Measurements from ENCODE around the gene ROBO1. TPM values are rescaled to one million over a fixed set of nuclear protein-coding genes. Genes with fewer than 3 reads are reported as not detected.

Gene ROBO1
- total RNA-seq, 1 donor from 2014 or later = 10.8 TPM

DNA sequence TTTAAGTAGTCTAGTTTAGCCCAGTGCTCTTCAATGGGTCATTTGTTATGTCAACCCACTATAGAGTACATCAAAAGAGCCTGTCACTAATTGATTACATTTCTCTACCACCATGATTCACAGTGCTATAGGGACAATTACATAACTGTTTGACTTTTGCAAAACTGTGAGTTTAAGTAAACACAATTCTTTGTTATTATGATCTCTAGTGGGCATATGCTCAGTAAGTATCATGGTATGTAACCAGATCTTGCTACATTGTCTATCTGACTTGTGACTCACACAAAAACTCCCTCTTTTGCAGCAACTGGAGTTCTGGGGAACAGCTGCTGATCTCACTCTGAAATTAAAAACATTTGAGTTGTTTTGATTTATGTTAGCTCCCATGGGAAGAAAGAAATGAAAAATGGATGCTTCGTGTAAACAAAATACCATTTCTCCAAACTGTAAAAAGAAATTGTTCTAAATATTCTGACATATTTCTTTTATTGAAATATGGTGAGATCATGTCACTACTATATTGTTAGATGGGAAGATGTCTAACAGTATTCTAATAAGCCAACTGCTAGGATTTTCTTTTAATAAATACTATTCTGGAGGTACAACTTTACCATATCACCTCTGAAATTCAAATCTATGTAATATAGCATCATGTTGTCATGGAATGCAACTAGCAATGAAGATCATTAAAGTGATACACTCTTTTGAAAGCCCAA is 470.4 kb downstream of the ROBO1 start:
- intact Hi-C loops (cut with DNase I) = no loop called here
- no peak for DNase-seq (ENCODE audit: missing footprints)
- ATAC-seq = no peak

DNA sequence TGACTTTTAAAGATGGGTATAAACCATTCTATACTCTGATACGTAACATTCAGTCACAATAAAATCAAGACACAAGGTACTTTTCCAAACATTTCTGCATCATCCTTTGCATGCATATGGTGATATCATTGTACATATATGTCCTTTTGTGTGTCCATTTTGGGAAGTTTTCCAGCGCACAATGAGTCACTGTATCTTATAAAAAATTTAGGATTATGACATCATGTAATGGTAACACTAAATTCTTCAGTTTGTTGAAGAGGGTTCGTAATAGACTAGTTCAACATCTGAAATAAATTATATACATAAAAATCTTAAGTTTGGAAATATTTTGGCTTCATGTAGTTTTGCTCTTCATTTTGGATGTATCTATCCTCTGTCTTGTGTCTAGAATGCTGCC is 480.9 kb downstream of the ROBO1 start:
- ATAC-seq = no peak
- no peak for DNase-seq (ENCODE audit: missing footprints)
- intact Hi-C loops (cut with DNase I) = no loop called here

DNA sequence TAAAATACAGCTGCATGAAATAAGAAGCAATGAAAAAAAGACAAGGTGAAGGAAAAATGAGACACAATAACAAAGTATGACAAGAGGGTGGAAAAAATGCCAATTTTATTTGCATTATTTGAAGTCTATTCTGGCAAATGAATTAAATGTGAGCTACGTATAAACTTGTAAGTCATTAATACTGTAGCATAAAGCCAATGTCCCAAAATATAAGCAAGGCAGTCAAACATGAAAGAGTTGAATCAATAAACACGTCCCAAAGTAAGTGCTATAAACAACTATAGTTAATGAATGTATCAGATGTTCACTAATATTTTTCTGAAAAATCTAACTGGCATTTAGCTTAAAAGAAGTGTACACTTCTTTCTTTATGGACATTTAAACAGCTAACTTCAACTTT is 481.9 kb downstream of the ROBO1 start:
- intact Hi-C loops (cut with DNase I) = no loop called here
- no peak for ATAC-seq

DNA sequence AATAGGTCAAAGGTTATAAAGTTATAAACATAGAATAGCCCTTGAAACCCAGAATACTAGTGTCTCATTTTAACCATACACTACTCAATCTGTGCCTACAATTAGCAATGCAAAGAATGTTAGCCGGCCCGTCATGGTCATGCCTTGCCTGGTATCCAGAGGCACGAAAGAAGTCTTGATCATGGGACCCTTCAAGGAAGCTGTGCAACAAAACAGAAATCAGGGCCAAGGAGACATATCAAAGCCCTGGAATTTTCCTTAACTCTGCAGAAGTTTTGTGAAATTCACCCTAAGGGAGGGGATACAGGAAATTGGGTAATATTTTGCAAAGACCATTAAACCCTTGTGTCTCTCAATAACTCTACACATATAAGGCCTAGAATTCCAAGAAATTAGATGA is 482.4 kb downstream of the ROBO1 start:
- ATAC-seq (no peak), DNase-seq (ENCODE audit: missing footprints) (no peak)
- intact Hi-C loops (cut with DNase I) = no loop called here

More for the DNA sequence above, 481.9 kb downstream of the ROBO1 start:
- no peak for DNase-seq (ENCODE audit: missing footprints)

DNA sequence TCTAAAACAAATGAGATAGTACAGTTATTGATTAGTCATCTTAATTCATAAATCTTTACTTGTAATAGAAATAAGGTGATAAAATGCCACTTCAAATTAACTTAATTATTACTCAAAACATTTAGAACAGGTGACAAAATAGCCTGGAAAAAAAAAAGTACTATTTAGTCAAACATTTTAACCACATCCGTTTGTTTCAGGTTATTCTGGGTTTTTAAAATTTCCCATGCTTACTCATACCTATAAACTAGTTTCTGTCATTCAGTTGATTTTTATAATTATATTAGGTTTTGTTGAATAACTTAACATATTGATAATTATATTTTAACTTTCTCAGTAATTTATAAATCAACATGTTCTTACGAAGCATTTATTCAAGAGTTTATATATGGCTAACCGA is 483.0 kb downstream of the ROBO1 start:
- no peak for DNase-seq (ENCODE audit: missing footprints)
- intact Hi-C loops (cut with DNase I) = no loop called here
- ATAC-seq = no peak

DNA sequence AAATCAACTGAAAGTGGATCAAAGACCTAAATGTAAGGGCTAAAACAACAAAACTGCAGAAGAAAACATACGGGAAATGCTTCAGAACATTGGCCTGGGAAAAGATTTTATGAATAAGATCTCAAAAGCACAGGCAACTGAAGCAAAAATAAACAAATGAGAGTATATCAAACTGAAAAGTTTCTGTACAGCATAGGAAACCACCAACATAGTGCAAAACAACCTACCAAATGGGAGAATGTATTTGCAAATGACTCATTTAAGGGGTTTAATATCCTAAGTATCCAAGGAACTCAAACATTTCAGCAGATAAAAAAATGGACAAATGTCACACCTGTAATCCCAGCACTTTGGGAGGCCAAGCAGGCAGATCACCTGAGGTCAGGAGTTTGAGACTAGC is 489.1 kb downstream of the ROBO1 start:
- DNase-seq (ENCODE audit: missing footprints) (no peak), ATAC-seq (no peak)
- intact Hi-C loops (cut with DNase I) = no loop called here

DNA sequence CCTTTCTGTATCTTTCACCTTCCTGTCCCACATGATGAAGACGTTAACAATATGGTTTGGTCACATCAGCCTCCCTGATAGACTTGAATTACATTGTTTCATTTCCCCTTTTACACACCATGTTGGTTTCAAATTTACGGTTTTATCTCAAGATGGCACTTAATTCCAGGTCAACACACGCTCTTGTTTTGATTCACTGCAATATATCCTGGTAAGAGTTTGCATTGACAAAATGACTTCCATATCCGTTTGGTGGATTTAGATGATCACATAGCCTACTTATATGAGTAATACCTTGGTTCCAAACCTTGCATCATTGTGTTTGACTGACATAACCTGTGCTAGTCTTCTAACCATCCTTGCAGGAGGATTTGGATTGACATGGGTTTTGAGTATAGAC is 499.4 kb downstream of the ROBO1 start:
- ATAC-seq = no peak
- DNase-seq (ENCODE audit: missing footprints) = no peak
- intact Hi-C loops (cut with DNase I) = no loop called here

DNA sequence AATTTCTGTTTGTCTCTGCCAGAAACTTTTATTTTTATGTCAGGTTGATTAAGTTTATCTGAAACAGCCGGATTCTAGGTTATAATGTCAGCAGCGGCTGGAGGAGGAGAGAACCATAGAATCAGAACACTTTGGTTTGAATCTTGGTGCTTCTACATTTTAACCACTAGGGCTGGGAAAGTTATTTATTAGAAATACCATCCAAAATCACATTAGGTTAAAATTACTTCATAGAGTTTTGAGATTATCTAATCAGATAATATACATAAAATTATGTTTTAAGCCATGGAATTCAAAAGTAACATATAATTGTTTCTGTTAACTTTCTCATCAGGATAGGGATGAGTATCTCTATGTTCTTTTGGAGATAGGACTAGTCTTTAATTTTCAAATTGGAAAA is 502.9 kb downstream of the ROBO1 start:
- DNase-seq (ENCODE audit: missing footprints) (no peak), ATAC-seq (no peak)
- intact Hi-C loops (cut with DNase I) = no loop called here

DNA sequence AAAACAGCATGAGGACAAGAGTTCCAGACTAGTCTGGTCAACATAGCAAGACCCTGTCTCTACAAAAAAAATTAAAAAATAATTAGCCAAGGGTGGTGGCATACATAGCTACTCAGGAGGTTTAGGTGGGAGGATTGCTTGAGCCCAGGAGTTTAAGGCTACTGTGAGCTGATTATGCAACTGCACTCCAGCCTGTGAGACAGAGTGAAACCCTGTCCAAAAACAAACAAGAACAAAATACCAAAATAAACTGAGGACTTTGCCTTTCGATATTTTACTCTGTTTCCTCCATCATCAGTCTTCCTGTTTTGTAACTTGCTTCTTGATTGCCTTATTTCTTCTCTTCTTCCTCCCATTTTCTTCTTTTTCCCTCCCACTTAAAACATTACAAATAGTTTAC is 504.4 kb downstream of the ROBO1 start:
- DNase-seq (ENCODE audit: missing footprints) (no peak), ATAC-seq (no peak)
- intact Hi-C loops (cut with DNase I) = no loop called here

DNA sequence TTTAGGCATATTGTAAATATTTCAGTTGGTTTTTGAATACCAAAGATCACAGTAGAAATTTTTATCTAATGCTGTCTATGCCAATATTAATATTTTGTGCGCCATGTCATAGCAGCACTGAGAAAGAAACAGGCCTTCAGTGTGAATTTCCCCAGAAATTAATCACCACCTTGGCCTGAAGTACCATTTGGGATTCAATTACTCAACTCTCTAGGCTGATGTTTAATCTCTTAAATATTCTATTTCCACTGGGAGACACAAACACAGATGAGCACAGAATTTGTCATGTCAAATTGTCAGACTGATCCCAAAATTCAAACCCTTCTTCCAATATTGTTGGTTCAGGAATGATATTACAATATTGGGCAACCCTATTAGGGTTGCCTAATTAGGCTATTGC is 509.3 kb downstream of the ROBO1 start:
- ATAC-seq (peak; percentile 72), DNase-seq (ENCODE audit: missing footprints) (no peak)
- intact Hi-C loops (cut with DNase I) = no loop called here

DNA sequence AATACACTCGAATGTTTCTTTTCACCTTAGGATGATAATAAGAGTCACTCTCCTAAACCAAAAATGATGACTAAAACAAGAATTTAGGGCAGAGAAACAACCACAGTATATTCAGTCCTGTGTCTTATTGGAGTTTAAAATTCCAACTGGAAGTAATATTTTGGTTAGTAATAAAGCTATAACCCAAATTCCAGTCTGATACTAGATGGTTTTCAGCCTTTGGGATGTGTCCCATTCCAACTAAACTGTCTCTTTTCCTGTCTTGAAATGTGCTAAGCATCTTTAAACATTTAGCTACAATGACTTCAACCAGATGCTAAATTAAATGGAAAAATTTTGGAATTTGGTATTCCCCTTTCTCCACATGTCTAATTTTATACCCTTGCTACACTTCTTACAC is 510.0 kb downstream of the ROBO1 start:
- intact Hi-C loops (cut with DNase I) = no loop called here
- DNase-seq (ENCODE audit: missing footprints) (no peak), ATAC-seq (no peak)

DNA sequence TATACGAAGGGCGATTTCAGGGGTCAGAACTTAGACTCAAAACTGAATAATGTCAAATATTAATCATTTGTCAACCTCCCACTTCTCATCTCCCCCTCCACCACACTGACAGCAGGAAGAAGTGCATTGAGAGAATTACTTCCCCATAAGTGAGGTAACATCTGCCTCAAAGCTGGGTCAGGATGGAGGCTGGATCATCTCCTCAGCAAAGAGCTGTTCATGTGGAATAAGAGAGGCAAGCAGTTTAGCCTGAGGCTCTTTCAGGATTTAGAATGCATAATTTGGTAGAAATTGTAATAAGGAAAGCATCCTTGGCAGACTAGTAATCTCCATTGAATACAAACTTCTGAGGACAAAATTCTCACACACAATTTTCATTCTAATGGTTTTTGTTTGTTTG is 512.1 kb downstream of the ROBO1 start:
- ATAC-seq (no peak), DNase-seq (ENCODE audit: missing footprints) (no peak)
- intact Hi-C loops (cut with DNase I) = no loop called here

DNA sequence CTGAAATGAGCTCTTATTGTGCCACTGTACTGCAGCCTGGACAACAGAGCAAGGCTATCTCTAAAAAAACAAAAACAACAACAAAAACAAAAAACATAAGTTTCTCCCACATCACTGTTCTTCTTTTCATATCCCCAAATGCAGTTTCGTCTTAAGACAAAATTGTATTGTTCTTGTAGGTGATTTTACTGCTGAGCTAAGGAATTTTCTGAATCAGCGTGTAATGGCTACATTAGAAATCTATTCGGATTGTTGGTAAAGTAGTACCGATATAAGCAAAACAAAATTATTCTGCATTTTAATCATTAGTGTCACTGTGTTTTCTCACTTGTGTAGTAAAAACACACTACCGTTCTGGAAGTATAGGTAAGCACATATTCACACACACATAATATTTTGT is 512.5 kb downstream of the ROBO1 start:
- intact Hi-C loops (cut with DNase I) = no loop called here
- DNase-seq (ENCODE audit: missing footprints) (no peak), ATAC-seq (no peak)

DNA sequence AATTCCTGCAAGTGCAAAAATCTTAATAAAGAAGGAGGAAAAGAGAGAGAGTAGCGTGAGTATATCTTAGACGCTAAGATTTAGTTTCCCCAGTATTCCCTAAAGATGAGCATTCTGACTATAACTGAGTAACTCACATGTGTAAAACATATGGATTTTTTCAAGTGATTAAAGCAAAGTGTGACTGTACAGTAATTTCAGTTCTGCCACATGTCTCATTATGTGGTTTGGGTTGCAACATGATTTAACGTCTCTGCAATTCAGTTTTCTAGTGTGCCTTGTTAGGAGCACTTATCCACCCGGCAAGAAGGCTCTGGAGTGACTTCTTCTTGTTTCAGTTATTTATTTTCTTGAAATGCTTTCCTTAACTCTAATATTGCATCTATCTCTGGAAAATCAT is 514.1 kb downstream of the ROBO1 start:
- intact Hi-C loops (cut with DNase I) = no loop called here
- DNase-seq (ENCODE audit: missing footprints) (no peak), ATAC-seq (no peak)

DNA sequence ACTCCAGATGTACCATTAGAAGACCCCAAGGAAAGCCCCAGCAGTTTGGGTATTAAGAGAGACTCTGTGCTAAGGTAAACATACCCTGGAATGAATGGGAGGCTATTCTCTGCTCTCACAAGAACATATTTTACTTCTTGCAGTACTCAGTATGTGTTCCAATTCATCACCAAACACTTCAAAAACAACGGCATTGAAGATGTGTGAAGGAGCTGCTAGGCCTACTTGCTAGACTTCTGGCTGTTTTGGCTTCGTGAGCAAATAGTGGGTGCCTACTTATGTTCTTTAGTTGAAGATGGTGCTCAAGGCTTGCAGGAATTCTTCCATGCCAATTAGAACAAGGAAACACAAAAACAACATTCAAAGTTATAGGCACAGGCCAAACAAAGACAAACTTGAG is 514.5 kb downstream of the ROBO1 start:
- ATAC-seq (no peak), DNase-seq (ENCODE audit: missing footprints) (no peak)
- intact Hi-C loops (cut with DNase I) = no loop called here

DNA sequence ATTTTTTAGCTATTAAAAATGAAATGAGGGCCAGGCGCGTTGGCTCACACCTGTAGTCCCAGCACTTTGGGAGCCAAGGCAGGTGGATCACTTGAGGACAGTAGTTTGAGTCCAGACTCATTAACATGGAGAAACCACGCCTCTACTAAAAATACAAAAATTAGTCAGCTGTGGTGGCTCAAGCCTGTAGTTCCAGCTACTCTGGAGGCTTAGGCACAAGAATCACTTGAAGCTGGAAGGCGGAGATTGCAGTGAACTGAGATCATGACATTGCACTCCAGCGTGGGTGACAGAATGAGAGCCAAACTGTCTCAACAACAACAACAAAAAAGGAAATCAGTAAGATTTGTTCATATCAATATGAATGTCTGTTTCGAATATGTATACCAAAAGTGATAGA is 517.1 kb downstream of the ROBO1 start:
- DNase-seq (ENCODE audit: missing footprints) (no peak), ATAC-seq (no peak)
- intact Hi-C loops (cut with DNase I) = no loop called here

DNA sequence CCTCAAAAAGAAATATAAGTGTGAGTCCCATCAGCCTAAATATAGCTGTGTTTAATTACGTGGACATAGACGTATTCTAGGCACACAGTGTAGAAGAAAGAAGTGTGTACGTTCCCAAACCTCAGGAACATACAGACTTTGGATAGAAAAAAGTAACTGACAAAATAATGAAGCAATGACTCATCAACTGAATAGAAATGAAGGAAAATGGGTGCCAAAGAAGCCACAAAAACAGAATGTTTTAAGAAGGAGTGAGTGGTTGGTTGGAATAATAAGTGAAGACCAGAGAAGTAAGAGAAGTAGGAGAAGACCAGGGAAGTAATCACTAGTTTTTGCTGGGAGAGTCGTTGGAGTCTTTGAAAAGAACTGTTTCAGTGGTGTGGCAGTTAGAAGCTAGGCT is 518.1 kb downstream of the ROBO1 start:
- intact Hi-C loops (cut with DNase I) = no loop called here
- no peak for DNase-seq (ENCODE audit: missing footprints)
- no peak for ATAC-seq

DNA sequence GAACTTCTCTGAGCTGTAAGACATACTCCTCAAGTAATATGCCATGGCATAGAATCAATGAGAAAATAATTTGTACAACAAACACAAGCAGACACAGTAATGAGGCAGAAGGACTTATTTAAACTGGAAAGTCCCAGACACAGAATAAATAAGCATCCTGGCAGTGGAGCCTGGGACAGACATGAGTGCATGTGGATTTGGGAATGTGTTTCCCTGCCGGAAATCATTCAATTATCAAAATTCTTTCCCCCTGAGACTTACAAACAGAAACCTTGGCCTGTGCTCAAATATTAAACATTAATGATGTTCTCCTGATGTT is 520.1 kb downstream of the ROBO1 start:
- intact Hi-C loops (cut with DNase I) = no loop called here
- DNase-seq (ENCODE audit: missing footprints) (no peak), ATAC-seq (peak; percentile 81)

DNA sequence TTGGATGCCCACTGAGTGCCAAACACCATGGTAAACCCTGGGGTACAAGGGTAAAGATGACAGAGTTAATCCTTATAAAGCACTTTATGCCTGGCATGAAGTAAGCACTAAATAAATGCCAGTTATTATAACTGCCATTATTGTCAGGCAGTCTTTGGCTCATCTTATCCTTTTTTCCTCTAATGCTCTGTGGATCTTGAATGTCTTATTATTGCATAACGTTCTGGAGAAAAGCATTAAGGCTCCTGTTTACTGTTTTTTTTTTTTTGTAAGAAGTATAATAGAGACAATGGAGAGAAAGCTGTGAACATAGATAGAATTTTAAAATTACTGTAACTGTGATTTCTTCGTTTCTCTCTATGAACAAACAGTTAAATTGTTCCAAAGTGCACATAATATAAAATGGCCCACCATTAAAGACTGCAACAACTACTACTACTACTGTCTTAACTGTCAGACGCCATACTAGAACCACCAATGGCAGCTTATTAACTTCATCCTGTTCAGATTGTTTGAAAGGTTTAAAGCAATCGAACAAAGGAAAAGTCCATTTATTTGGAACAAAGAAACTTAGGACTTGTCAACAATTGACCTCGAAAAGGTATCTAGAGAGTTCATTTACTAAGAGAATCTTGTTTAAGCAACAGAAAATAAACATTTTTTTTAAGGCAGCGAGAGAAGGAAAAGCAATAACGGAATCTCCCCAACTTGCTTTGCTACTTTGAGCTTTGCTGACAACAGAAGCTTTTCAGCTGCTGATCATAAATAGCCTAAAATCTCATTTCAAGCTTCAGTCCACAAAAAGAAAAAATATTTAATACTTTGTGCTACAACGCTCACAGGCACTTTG is 520.7 kb downstream of the ROBO1 start:
- DNase-seq (ENCODE audit: missing footprints) = no peak
- peak; percentile 46 for ATAC-seq
- intact Hi-C loops (cut with DNase I) = no loop called here

DNA sequence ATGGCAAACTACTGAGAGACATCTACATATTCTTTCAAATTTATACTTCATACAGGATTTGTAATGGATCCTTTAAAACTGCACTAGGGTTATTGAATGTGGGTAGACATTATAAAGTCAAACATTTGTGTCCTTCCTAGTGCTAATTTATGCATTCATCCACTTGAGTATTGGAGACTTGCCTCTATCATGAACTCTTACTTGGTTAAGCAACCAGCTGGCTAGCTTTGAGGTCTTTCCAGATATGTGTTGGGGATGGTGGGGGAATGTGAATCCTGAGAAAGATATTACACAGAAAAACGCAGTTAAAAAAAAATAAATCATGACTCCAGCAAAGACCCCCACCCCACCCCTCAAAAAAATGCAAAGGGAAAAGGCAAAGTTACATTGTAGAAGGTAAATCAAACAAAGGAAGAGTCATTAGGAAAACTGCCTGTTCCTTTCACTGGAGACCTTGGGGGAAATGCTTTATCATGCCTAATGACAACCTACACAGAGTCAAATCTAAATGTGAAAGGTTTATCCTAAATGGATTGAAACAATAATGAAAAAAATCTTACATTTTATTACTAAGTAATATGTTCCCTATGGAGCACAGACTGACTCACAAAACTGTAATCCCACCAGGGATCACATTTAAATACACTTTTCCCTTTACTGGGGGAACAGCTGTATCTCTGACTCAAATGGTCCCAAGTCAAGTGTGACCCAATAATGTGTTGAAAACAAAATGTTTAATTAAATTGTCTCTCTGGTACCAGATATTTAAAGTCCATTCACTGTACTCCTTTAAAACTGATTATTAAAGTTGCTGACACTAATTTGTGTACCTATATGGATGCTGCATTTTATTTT is 522.3 kb downstream of the ROBO1 start:
- DNase-seq (ENCODE audit: missing footprints) (no peak), ATAC-seq (peak; percentile 48)
- intact Hi-C loops (cut with DNase I) = no loop called here

Measured in Right ventricle myocardium inferior (tissue), 1 donor.